NCI-H69 (cell line): ENCODE results near the gene SH3RF1.

ENCODE experiments used
- DNase-seq: peaks from one replicate; lab custom pipeline; 2025; lab: John Stamatoyannopoulos, UW

The SH3RF1 gene

DNA sequence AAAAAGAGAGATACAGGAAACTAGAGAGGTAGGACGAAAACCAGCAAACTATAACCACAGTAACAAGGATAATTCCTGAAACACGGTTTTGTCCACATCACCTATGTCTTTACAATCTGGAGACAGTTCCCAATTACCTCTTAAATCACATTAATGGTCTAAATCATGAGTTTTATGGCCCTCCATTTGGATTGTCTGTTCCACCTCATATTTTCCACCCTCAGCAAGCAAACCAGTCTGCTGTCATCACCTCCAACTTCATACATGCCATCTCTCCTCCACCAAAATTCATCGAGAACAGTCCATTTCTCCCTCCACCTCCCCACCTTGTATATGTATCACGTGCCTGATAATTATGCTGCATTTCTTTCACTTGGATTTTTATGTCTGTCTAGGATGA is 107.3 kb downstream of the SH3RF1 start:
- DNase-seq = no peak

DNA sequence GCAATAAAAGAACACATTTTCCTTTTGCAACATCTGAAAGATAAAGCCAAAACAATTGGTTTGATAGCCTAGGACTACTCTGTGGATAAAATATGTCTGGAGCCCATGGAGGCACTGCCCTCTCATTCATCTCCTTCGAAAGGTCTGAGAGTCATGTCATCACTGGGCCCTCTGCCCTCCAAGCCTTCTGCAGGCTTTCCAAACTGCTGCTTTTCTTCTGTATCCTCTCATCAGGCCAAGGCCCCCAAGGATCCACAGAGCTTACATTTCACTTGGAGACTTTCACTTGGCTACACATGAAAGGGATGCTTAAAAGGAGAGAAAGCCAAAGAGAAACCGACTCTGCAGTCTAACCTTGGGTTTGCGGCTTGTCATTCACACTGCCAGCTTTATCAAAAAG is 109.9 kb downstream of the SH3RF1 start:
- DNase-seq = no peak

DNA sequence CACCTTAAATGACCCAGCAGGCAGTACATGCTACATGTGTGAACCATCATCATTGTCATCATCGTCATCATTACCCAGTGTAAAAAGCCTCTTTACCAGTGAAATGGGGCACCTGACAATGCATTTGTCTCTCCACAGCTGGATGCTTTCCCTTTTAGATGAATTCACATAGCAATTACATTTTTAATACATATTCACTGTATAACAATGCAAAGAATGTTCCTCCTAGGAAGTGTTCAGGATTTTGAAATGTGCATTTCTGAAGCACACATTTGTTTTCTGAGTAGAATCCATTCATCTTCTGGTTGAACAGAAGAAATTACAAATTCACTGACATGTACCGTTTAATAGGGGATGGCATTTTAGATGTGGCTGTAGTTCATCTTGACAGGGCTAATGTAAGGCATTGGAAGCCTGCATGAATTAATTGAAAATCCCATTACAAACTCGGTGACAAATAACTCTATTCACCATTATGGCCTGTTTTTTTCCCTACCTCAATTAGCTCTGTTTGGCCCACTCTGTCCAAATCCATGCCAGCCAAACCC is 111.1 kb downstream of the SH3RF1 start:
- DNase-seq = no peak

DNA sequence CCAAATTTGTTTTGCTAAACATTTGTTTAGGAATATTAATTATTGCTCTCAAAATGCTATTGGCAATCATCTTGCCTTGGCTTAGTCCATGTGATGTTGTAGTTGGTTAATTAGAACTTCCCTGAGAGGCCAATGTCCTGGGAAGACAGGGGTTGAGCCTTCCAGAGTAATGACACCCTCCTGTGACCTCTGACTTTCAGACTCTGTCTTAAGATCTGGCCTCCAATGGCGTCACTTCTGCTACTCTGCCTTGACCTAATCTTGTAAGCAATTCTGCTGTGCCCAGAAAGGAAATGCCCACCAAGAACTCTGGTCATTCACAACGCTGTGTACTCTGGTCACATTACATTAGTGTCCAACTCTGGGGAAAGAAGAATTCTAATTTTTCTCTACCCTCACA is 111.9 kb downstream of the SH3RF1 start:
- DNase-seq = no peak

DNA sequence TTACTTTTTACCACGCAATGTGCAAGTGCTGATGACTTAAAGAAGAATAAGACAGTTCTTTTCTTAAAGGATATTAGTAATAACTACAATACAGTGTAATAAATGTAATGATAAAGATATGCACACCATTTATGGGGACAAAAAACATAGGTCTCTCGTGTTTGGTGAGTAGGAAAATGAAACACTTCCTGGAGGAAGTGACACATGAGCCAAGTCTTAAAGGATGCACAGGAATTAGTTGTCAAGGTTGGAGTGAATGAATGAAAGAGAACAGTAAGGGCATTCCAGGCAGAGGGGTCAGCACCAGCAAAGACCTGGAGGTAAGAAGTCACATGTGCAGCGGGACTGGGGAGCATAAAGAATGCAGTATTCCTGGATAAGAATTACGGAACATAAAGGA is 112.7 kb downstream of the SH3RF1 start:
- no peak for DNase-seq

DNA sequence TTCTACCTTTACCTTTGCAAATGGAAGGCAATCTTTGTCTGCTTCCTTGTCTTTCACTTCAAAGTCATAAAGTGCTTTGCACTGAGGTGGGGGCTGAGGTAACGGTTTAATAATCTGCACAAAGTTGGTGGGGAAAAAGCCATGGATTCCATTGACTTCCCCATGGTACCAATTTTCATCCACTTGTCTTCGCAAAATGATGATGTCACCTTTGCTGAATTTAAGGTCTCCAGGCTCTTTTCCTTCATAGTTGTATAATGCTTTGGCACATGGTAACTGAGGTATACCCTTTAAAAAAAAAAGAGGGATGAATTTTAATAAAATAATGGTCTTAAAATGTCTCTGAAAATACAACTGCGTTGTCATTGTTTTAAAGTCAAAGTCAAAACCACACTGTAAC is 114.4 kb downstream of the SH3RF1 start:
- no peak for DNase-seq

DNA sequence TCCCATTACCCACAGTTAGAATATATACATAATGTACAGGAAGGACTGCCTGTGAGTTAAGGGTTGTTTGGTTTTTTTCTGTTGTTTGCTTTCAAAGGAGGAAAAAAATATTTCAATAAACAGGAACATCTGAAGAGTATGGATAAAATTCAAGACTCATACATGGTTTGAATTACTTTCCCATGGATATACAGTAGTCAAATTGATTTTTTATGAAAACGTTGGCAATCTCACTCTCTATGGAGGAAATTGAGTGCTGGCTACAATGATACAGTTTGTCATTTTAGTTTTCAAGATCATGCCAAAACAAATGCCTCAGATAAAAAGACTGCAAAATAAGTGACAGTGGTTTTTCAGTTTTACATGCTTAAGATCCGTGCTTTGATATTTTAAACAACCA is 116.6 kb downstream of the SH3RF1 start:
- DNase-seq = no peak

DNA sequence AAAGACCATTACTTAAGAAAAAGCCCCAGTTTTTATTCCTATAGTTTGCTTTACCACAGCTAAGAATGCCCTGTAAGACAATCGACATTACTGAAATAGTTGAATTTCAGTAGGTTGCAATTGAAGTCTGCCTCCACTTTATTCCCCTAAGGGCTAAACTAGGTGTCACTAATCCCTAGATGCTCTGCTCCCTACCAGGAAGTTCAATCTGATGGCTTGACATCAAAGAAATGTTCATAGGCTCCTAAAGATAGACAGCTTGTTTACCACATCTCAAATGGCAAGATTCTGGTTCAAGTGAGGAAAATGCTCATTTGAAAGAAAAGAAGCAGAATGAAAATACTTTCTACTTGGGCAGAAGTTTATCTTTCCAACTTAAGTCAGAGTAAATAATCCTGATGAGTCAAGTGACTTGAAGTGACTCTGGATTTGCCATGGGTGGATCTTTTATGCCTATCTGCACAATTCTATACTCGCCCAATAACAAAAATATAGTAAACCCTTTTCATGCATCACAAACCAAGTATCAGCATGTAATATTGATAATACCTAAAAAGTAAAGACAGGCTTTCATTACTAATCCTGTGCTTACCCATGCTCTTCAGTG is 117.2 kb downstream of the SH3RF1 start:
- no peak for DNase-seq

DNA sequence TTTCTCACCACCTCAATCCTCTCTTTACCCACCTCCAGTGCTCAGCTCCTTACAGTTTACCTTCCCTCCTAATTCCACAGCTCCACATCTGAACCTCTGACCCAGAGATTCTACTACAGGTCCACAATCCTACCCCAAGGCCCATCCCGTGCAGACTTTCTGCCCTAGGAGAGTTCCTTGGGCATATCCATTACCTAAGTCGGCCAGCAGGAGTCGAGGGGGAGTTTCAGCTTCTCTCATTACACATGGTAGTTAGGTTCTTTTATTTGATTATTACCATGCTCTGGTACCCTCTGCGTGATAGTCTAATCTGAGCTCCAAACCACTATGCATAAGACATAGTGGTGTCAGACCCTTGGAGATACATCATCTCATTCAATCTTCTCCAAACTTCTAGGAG is 117.9 kb downstream of the SH3RF1 start:
- DNase-seq = no peak

DNA sequence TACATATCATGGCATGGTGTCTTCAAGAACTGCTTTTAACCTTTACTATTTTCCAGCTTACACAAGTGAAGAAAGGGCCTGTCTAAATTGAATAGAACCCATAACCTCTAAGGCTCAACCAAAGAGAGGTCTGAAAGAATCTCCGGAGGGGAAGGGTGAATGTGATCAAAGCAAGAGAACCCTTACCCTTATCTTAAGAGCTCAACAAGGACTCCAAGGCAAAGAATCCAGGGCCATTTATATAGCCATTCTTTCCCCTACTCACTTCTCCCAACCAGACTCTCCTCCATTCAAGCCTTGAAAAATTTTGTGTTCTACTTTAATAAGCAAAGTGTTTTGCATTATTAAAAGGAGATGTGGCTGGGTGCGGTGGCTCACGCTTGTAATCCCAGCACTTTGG is 118.7 kb downstream of the SH3RF1 start:
- no peak for DNase-seq

DNA sequence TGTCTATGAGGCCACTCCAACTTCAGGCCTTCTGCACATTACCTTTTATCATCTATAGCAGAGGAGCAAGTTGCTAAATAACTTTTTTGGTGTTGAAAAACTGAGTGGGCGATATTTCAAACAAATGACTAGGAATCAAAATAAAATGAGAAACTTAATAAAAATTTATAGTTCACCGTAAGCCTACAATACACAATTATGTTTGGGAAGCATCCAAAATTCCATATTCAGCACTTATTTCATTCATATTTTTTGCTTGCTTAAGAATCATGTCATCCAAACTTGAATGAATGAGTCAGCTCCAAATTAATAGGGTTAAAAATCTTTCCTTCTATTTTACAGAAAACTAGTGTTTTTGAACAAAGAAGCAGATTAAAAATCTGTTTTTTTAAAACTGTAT is 119.1 kb downstream of the SH3RF1 start:
- DNase-seq = no peak

DNA sequence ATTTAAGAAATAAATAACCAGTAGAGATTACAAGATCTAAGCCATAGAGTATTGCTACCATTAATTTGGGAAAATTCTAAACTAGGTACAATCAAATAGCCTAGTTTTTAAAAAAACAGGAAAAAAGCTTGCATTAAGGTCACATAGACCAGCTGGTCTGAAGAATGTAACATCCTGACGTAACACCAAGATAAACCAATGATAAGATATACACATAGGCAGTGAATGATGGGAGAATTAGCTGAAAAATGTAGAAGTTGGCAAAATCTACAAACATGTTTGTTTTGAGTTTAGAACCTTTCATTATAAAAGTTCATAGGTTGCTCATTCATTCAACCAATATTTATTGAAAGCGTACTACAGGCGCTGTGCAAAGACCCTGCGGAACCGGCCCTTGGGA is 120.0 kb downstream of the SH3RF1 start:
- no peak for DNase-seq

DNA sequence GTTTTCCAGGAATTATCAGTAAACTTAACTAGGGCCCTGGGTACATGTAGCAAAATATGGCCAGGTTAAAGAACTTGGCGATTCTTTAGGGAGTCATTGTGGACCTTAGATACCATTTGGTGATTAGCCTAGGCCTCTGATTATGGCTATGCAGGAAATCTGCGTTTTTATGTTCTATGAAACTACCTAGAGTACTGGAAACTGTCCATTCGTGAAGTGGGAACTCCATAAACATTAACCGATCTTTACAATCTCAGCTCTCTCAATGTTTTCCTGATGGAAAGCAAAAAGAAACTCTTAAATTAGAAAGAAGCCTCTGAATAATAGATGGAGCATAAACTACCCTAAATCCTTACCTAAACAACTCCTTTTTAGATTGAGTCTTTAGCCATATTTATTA is 121.9 kb downstream of the SH3RF1 start:
- DNase-seq = no peak

DNA sequence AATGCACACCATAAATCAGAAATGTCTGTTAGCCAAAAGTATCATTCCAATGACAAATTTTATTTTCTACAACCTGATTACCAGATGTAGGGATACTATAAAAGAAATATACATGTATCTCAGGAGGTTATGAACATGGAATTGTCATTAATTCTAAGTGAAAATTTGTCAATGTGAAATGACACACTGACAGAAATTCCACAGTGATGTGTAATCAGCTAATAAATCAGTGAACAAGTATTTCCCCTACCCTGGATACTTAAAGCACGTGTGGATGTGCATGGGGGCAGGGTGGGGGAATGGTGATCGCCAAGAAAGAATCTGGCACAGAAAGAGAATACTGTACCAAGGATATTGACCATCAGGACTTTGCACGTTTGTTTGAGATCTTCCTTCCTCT is 123.6 kb downstream of the SH3RF1 start:
- DNase-seq = no peak

DNA sequence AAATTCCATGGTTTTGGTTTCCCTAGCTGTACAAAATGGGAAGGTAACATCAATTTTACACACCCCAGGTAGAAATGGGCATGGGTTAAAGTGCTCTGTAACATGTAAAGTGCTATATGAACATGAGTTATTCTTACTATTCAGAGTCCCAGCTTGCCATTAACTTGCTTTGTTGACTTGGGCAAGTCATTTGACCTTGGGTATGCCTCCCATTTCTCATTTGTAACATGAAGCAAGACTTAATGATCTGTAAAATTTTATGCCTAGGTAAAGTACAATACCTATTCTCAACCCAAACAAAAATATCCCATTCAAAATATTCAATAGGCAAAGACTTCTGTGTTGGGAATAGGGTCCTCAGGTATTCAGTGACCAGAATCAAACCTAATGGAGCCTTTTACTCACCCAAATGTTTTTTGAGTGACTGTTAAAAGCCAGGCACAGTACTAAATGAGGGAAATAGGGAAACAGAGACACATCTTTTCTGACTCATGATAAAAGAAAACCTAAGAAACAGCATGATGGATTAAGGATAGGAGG is 126.6 kb downstream of the SH3RF1 start:
- DNase-seq = peak; percentile 84

DNA sequence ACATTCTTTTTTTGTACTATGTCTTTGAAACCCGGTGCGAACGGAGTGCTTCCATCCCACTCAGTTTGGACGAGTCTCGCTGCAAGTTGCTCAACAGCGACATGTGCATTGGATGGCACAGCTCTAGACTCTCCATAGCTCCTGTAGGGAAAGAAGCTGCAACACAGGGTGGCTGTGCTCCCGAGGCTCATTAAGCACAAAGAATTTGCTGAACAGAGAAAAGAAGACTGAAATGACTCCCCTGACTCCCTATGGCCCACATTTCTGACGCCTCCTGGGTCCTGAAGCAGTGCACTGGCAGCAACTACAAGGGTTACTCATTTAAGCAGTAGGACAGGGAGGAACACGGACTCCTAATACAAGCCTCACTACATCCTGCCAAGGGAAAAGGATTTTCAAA is 127.4 kb downstream of the SH3RF1 start:
- DNase-seq = peak; percentile 12

DNA sequence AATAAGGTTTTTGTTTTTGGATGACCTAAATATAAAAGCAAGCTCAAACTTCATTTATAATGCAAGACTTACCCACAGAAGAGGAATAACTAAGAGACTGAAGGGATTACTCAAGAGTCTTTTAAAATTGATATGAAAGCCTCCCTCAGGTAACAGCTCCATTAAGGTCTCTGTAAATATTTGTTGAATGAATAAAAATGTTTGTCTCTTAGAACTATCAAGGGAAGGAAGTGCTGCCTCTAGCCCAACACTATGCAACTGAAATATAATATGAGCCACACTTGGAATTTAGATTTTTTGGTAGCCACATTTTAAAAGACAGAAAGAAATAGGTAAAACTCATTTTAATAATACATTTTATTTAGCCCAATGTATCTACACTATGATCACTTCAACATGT is 127.8 kb downstream of the SH3RF1 start:
- DNase-seq = peak; percentile 35

DNA sequence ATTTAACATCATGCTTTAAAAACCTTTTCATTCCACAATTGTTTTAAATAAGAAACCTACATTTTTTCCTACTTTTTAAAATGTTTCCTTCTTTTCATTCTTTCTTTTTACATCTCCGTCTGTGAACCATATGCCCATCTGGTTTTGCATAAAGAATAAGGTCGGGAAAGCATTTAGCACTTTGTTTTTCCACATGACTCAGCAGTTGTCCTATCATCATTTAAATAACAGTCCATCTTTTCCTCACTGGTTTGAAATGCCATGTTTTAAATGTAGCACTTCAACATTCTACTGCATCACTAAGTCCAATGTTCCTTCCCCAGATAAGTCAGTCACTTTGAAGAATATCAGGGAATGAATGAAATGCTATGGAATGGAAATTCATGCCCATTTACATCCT is 128.4 kb downstream of the SH3RF1 start:
- no peak for DNase-seq

DNA sequence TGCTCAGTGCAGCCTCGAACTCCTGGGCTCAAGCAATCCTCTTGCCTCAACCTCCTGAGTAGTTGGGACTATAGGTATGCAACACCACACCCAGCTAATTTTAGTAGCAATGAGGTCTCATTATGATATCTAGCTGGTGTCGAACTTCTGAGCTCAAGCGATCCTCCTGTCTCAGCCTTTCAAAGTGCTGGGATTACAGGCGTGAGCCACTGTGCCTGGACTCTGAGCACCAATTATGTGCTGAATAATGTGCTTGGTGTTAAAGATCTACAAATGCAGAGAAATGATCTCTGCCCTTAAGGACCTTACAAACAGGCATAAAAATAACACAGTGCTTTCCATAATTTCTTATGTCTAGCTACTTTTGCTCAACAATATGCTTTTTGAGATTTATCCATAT is 131.7 kb downstream of the SH3RF1 start:
- DNase-seq = no peak

DNA sequence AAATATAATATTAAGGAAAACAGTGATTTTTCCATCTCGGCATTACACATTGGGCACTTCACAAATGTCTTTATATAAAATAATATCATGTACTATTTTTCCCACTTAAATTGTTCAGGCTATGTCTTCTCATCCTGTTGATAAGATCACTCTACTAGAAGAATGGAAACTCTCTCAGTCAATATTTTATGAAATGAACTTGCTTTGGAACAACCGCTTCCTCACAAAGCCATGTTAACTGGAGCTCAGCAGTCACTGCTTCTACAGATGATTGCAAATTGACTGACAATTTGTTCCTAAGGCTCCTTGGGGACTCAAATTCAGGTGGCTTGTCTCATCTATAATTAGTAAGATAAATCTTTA is 133.2 kb downstream of the SH3RF1 start:
- no peak for DNase-seq

DNA sequence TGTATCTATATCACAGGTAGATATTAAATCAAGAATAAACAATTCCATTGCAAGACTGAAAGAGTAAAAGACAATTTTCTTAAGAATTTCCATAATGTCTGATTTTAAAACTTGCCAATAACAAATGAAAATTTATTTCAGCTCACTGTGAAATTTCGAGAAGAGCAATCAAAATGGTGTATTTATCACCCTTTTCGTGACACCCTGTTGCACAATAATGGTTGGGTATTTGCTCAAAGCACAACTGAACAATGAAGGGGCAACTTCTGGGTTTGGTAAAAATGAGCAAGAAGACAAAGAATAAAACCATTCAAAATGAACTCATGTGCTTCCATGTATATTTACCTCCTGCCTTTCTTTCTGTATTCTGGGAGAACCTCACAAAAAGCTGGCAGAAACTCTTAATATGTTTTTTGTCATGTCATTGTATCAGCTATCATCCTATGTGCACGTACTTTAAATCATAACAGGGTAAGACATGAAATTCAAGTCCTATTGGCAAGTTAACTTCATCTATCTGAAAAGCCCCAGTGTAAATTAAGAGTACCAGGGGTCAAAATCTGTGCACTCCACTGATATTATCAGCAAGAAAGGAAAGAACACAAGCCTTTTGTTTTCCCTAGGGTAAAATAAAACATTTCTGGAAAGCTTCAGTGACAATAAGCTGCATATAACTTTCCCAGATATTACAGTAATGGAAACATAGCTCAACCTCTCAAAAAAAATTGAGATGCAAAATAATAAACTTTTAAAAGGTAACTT is 133.8 kb downstream of the SH3RF1 start:
- no peak for DNase-seq

DNA sequence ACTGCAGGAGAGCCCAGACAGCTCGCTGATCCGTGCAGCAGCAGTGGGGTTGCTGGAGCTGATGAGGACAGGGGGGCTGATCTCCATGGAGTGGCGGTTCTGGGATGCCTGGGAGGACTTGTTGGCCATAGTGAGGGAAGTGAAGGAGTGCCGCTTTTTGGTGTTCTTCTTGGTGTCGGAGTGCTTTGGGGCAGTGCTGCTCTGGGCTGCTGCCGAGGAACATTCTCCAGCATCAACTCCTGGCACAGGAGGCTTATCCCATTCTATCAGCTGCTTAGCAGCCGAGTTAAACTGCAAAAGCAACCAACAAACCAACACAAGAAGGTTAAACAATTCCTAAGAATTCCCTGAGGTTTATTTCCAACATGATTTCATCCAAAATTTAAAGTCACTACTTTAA is 134.4 kb downstream of the SH3RF1 start:
- no peak for DNase-seq

DNA sequence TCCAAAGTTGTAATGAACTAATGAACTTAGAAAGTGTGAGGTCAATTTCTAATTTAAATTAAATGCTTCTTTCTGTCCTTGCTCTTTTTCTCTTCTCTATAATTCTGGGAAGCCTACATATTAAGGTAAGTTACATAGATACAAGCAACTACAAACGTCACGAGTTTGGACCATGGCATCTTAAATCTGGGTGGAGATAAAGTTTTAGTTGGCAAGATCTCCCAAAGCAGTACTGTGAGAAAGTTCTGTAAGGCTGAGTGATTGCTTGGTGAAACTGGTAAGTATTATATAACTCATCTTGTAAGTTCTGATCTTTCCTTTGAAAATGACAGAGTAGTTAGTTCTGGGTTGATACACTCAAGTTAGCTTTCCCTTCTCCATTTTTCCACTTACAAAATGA is 135.0 kb downstream of the SH3RF1 start:
- no peak for DNase-seq

DNA sequence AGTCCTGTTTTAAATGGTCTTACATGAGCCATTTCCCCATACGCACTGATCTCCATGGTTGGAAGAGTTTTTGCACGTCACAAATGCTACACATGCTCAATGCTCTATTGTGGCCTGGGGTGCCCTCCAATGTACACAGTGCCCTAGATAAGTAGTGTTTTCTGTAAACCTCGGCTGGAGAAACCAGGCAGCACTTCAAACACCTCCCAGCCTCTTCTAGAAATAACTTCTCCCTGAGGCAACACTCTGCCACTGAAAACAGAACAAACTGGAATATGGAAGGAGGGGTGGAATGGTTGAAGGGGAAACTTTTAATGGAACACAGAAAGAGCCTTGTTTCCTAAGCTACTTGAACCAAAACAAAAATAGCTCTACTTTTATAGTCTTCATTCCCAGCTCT is 136.8 kb downstream of the SH3RF1 start:
- no peak for DNase-seq
